MM.1S (cell line): Measurements from ENCODE around the gene ADAMTS7.
"Not testable (repeated sequence)": the region's sequence is repeated elsewhere in the genome, so short reads cannot be mapped to it uniquely, and the experiment has no call there.

ENCODE experiments used
- DNase-seq: peaks from one replicate; pipeline ENCODE4 v3.0.0-alpha.2; 2015
- H2AFZ ChIP-seq: fragments of 300-600 bp; sonication (generic); 2 replicates; pipeline ENCODE4 v1.6.0; 2016; ENCODE audit warnings: antibody characterized with exemption, low read length
- H3F3A ChIP-seq: fragments of 300-600 bp; sonication (generic); 2 replicates; pipeline ENCODE4 v1.6.1; 2016; ENCODE audit warnings: mild to moderate bottlenecking, antibody characterized with exemption, low read length, moderate library complexity, mixed read lengths; ENCODE audit not compliant: insufficient read depth
- H3K27ac ChIP-seq: fragments of 300-600 bp; sonication (generic); 2 replicates; pipeline ENCODE4 v1.5.1; 2016; ENCODE audit warnings: mild to moderate bottlenecking, low read length
- H3K27me3 ChIP-seq: fragments of 300-600 bp; sonication (generic); replicated peaks from 2 replicates; pipeline ENCODE4 v1.6.0; 2016; ENCODE audit warnings: low read length; ENCODE audit not compliant: insufficient read depth
- H3K36me3 ChIP-seq: fragments of 300-600 bp; sonication (generic); replicated peaks from 2 replicates; pipeline ENCODE4 v1.6.1; 2016; ENCODE audit warnings: mild to moderate bottlenecking, low read length, mixed read lengths; ENCODE audit not compliant: insufficient read depth
- H3K4me1 ChIP-seq: fragments of 300-600 bp; sonication (generic); 2 replicates; pipeline ENCODE4 v1.6.1; 2016; ENCODE audit warnings: low read length, mixed read lengths
- H3K4me2 ChIP-seq: fragments of 300-600 bp; sonication (generic); 2 replicates; pipeline ENCODE4 v1.6.0; 2016; ENCODE audit warnings: low read depth, low read length
- H3K4me3 ChIP-seq: fragments of 300-600 bp; sonication (generic); 2 replicates; pipeline ENCODE4 v1.5.1; 2016; ENCODE audit warnings: low read length, mixed read lengths
- H3K79me2 ChIP-seq: fragments of 300-600 bp; sonication (generic); 2 replicates; pipeline ENCODE4 v1.6.1; 2016; ENCODE audit warnings: mixed run types, low read length, mixed read lengths
- H3K9ac ChIP-seq: fragments of 300-600 bp; sonication (generic); 2 replicates; pipeline ENCODE4 v1.6.1; 2016; ENCODE audit warnings: low read length, mixed read lengths
- H3K9me2 ChIP-seq: fragments of 300-600 bp; sonication (generic); replicated peaks from 2 replicates; pipeline ENCODE4 v1.6.1; 2016; ENCODE audit warnings: mild to moderate bottlenecking, low read length, mixed read lengths; ENCODE audit not compliant: insufficient read depth
- H3K9me3 ChIP-seq: fragments of 300-600 bp; sonication (generic); replicated peaks from 2 replicates; pipeline ENCODE4 v1.6.1; 2016; ENCODE audit warnings: mild to moderate bottlenecking, low read length, mixed read lengths; ENCODE audit not compliant: insufficient read depth
- H4K20me1 ChIP-seq: fragments of 300-600 bp; sonication (generic); 2 replicates; pipeline ENCODE4 v1.6.1; 2016; ENCODE audit warnings: mild to moderate bottlenecking, low read length, moderate library complexity, mixed read lengths; ENCODE audit not compliant: insufficient read depth
- CTCF ChIP-seq: fragments of 300-600 bp; sonication (generic); IDR thresholded peaks from 2 replicates; pipeline ENCODE4 v1.5.1; 2016; ENCODE audit warnings: antibody characterized with exemption, low read length, mixed read lengths
- EZH2 ChIP-seq: fragments of 300-600 bp; sonication (generic); optimal IDR thresholded peaks from 2 replicates; pipeline ENCODE3; 2017; ENCODE audit warnings: low read depth, mild to moderate bottlenecking, antibody characterized with exemption, low read length, mixed read lengths
- EZH2phosphoT487 ChIP-seq: fragments of 300-600 bp; sonication (generic); IDR thresholded peaks from 2 replicates; pipeline ENCODE4 v1.6.1; 2018; ENCODE audit warnings: antibody characterized with exemption, low read length

The ADAMTS7 gene

GRCh38 chr15:78767331-78767951, 43.8 kb downstream of the ADAMTS7 start:
- H3K4me2 ChIP-seq: no peak overlapping the region
- no peak overlapping the region for H3K4me3 ChIP-seq
- H3K27me3 ChIP-seq: peaks cover 4% of the 10 kb centered on the region; the same call in 1 of the 2 replicates
- H4K20me1 ChIP-seq: no peaks in the 10 kb centered on the region
- H3K9me2 ChIP-seq: no peaks in the 10 kb centered on the region
- no peak overlapping the region for H3K9ac ChIP-seq
- H3K27ac ChIP-seq: no peak overlapping the region
- H3K4me1 ChIP-seq: no peaks in the 10 kb centered on the region
- no peak for DNase-seq
- H2AFZ ChIP-seq: no peak overlapping the region
- no peaks in the 10 kb centered on the region for H3K9me3 ChIP-seq
- H3K36me3 ChIP-seq: no peaks in the 10 kb centered on the region
- H3K79me2 ChIP-seq: no peaks in the 10 kb centered on the region
- no peaks in the 10 kb centered on the region for H3F3A ChIP-seq
- TF ChIP-seq CTCF (peak; percentile 21), EZH2 (no peak)

DNA sequence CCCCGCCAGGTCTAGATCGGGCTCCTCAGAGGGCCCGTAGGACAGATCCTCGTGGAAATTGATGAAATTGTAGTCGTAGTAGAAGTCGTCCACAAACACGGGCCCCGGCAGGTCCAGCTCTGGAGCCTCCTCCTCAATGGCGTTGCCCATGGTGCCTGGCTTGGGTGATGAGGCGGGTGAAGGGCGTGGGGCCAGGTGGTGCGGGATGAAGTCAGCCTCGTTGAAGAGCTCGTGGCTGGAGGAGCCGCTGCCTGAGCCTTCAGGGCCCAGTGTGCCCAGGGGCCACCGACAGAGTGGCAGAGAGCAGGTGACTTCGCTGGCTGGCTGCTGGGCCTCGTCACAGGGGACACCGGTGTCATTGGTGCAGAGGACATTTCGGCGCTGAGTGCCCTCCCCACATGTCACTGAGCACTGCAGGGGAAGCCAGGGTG, 44.6 kb downstream of the ADAMTS7 start:
- not testable (repeated sequence) for H3K9me2 ChIP-seq, DNase-seq, H3K36me3 ChIP-seq, H3K4me2 ChIP-seq, H2AFZ ChIP-seq, H3K9ac ChIP-seq, H3K4me1 ChIP-seq, H3K27ac ChIP-seq, H4K20me1 ChIP-seq, H3K27me3 ChIP-seq, H3K9me3 ChIP-seq, H3K4me3 ChIP-seq, H3K79me2 ChIP-seq, H3F3A ChIP-seq

- Histone ChIP-seq H3K36me3 (no peaks in the 10 kb centered on the region), H3K4me3 (no peak overlapping the region), H3K9ac (no peak overlapping the region), H3K27me3 (peaks cover 4% of the 10 kb centered on the region; the same call in 1 of the 2 replicates), H3K9me3 (no peaks in the 10 kb centered on the region), H2AFZ (no peak overlapping the region), H3K79me2 (no peaks in the 10 kb centered on the region), H3K27ac (no peak overlapping the region), H4K20me1 (no peaks in the 10 kb centered on the region), H3K4me2 (no peak overlapping the region), H3K4me1 (no peaks in the 10 kb centered on the region), H3K9me2 (no peaks in the 10 kb centered on the region), H3F3A (no peaks in the 10 kb centered on the region)
- DNase-seq: no peak
- TF ChIP-seq CTCF (no peak), EZH2phosphoT487 (no peak), EZH2 (no peak)
Observed at GRCh38 chr15:78766041-78766440, 45.2 kb downstream of the ADAMTS7 start.

DNA sequence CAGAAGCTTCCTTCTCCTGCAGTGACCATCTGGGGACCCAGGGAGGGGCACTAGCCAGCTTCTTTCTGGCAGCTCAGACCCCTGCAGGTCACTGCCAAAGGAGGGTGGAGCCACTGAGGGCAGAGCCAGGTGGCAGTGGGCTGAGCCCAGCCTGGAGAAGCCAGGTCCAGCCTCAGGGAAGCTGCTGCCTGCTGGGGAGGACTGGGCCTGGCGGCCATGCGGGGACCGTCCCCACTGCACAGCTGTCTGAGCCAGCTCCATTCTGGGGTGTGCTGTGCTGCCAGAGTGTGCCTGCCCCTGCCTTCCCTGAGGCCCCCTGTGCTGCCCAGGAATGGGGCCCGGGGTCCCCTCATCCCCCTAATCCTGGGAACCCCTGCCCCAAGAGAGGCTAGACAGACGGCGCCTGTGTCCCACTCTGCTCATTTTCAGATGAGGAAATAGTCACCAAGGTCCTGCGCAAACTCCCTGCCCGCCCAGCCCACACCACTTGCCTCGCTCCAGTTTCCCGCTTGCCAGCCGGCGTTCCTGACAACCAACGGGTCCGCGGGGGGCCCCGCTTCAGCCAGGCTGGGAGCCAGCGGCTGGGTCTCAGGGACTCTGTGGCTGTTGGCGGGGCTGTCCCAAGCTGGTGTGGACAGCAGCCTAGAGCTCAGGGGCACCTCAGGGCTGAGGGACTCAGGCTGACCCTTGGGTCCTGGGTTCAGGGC, 46.0 kb downstream of the ADAMTS7 start:
- DNase-seq, H3K4me2 ChIP-seq, H3K9ac ChIP-seq, H3K27me3 ChIP-seq, H4K20me1 ChIP-seq, H2AFZ ChIP-seq, H3K9me3 ChIP-seq, H3K27ac ChIP-seq, H3K79me2 ChIP-seq, H3K4me1 ChIP-seq, H3K36me3 ChIP-seq, H3F3A ChIP-seq, H3K9me2 ChIP-seq, H3K4me3 ChIP-seq: not testable (repeated sequence)

GRCh38 chr15:78764340-78765153, 46.7 kb downstream of the ADAMTS7 start:
- not testable (repeated sequence) for H3K9me3 ChIP-seq, H3K9ac ChIP-seq, H2AFZ ChIP-seq, H3K4me3 ChIP-seq, H3K79me2 ChIP-seq, DNase-seq, H3K4me2 ChIP-seq, H3K9me2 ChIP-seq, H3K36me3 ChIP-seq, H4K20me1 ChIP-seq, H3F3A ChIP-seq, H3K4me1 ChIP-seq, H3K27me3 ChIP-seq, H3K27ac ChIP-seq
